Stimulated activated CD8-positive, alpha-beta memory T cell treated with anti-CD3 and anti-CD28 coated beads, Interleukin-2, amount 100 ng/mL, for 48 hours (primary cell): ENCODE data around the gene SLC32A1.

Source experiments
- DNase-seq, 2 donors: peaks; one replicate each; pipeline ENCODE4 v3.0.0-alpha.2; 2020; ENCODE audit warnings: low read depth in 2 of 2

Gene SLC32A1

GRCh38 chr20:38723848-38724625, at the start of gene SLC32A1:
Gene SLC32A1, plus strand, starts transcription at chr20:38724486. Its CDS starts 239 bp downstream, at chr20:38724725.
- no peak for DNase-seq

GRCh38 chr20:38674765-38675133, 49.5 kb upstream of the SLC32A1 start:
- DNase-seq = no peak

GRCh38 chr20:38676576-38676975, 47.7 kb upstream of the SLC32A1 start:
- DNase-seq = no peak

GRCh38 chr20:38680500-38681306, 43.6 kb upstream of the SLC32A1 start:
- no peak for DNase-seq

GRCh38 chr20:38685271-38685670, 39.0 kb upstream of the SLC32A1 start:
- no peak for DNase-seq

GRCh38 chr20:38685853-38686473, 38.3 kb upstream of the SLC32A1 start:
- peak; percentile 12 to 17 for DNase-seq

- peak; percentile 13 to 20 for DNase-seq
Observed at GRCh38 chr20:38692436-38693411, 31.6 kb upstream of the SLC32A1 start.

GRCh38 chr20:38697306-38697705, 27.0 kb upstream of the SLC32A1 start:
- DNase-seq = no peak

GRCh38 chr20:38698541-38698940, 25.7 kb upstream of the SLC32A1 start:
- no peak for DNase-seq

- no peak for DNase-seq
Observed at GRCh38 chr20:38700141-38700540, 24.1 kb upstream of the SLC32A1 start.

GRCh38 chr20:38700926-38701325, 23.4 kb upstream of the SLC32A1 start:
- no peak for DNase-seq

- DNase-seq = no peak
Observed at GRCh38 chr20:38703526-38703925, 20.8 kb upstream of the SLC32A1 start.

- DNase-seq = no peak
Observed at GRCh38 chr20:38704136-38704535, 20.1 kb upstream of the SLC32A1 start.

- DNase-seq = no peak
Observed at GRCh38 chr20:38706509-38706908, 17.8 kb upstream of the SLC32A1 start.

- no peak for DNase-seq
Observed at GRCh38 chr20:38714308-38714707, 10.0 kb upstream of the SLC32A1 start.

- DNase-seq = no peak
Observed at GRCh38 chr20:38715646-38716045, 8.6 kb upstream of the SLC32A1 start.

- DNase-seq = no peak
Observed at GRCh38 chr20:38722683-38723016, 1.6 kb upstream of the SLC32A1 start.

- no peak for DNase-seq
Observed at GRCh38 chr20:38723017-38723847, 1.1 kb upstream of the SLC32A1 start.

GRCh38 chr20:38724626-38725147, 401 bp downstream of the SLC32A1 start:
- DNase-seq = no peak

- no peak for DNase-seq
Observed at GRCh38 chr20:38725148-38725901, 1.0 kb downstream of the SLC32A1 start.
